Kidney epithelial cell (primary cell): ENCODE results near the gene PPP2R5A. TPM values are rescaled to one million over a fixed set of nuclear protein-coding genes. Genes with fewer than 3 reads are reported as not detected.

Experiments used
- DNase-seq: peaks from one replicate; pipeline ENCODE4 v3.0.0-alpha.2; 2010; ENCODE audit warnings: low read depth
- H3K27me3 ChIP-seq: 2 replicates; pipeline ENCODE4 v1.6.0; 2011; ENCODE audit warnings: low read length; ENCODE audit not compliant: control insufficient read depth, insufficient read depth
- H3K36me3 ChIP-seq: 2 replicates; pipeline ENCODE4 v1.5.1; 2011; ENCODE audit warnings: low read length; ENCODE audit not compliant: control insufficient read depth, insufficient read depth
- H3K4me3 ChIP-seq: 2 replicates; pipeline ENCODE4 v1.5.1; 2011; ENCODE audit warnings: low read depth, mild to moderate bottlenecking, control low read depth, low read length
- CTCF ChIP-seq: IDR thresholded peaks from 2 replicates; pipeline ENCODE4 v1.5.1; 2011; ENCODE audit warnings: mild to moderate bottlenecking, moderate library complexity, low read length, control low read depth, inconsistent platforms; ENCODE audit not compliant: insufficient read depth, poor library complexity, severe bottlenecking
- total RNA-seq: library from RNA; depleted of rRNA; stranded (reverse); fragments of >200 nt; gene quantifications from 2 replicates; pipeline ENCODE4 v1.2.3, GENCODE V29; 2015

Gene PPP2R5A
- total RNA-seq, 1 donor from 2014 or later: 24.0 TPM

- DNase-seq: no peak
- H3K4me3 ChIP-seq: no peak overlapping the region
- H3K36me3 ChIP-seq: no peaks in the 10 kb centered on the region
- H3K27me3 ChIP-seq: no peaks in the 10 kb centered on the region
- no peak for TF ChIP-seq CTCF
Observed at GRCh38 chr1:212354464-212354863, 69.3 kb downstream of the PPP2R5A start.

GRCh38 chr1:212355230-212355969 is 70.2 kb downstream of the PPP2R5A start:
- no peaks in the 10 kb centered on the region for H3K36me3 ChIP-seq

GRCh38 chr1:212359794-212360479 is 74.7 kb downstream of the PPP2R5A start:
- H3K36me3 ChIP-seq: no peaks in the 10 kb centered on the region
- DNase-seq: no peak
- H3K4me3 ChIP-seq: no peak overlapping the region
- no peak for TF ChIP-seq CTCF
- H3K27me3 ChIP-seq: no peaks in the 10 kb centered on the region

More at GRCh38 chr1:212355230-212355969, 70.2 kb downstream of the PPP2R5A start:
- no peak for TF ChIP-seq CTCF
- no peak for DNase-seq
- Histone ChIP-seq H3K27me3 (no peaks in the 10 kb centered on the region), H3K4me3 (no peak overlapping the region)

- Histone ChIP-seq H3K27me3 (no peaks in the 10 kb centered on the region), H3K36me3 (no peaks in the 10 kb centered on the region)
- no peak for TF ChIP-seq CTCF
Observed at GRCh38 chr1:212364985-212365384, 79.8 kb downstream of the PPP2R5A start.

GRCh38 chr1:212366901-212367300 is 81.7 kb downstream of the PPP2R5A start:
- no peaks in the 10 kb centered on the region for H3K27me3 ChIP-seq
- DNase-seq: no peak
- TF ChIP-seq CTCF: no peak
- H3K36me3 ChIP-seq: no peaks in the 10 kb centered on the region
- no peak overlapping the region for H3K4me3 ChIP-seq

More at GRCh38 chr1:212364985-212365384, 79.8 kb downstream of the PPP2R5A start:
- DNase-seq: no peak
- H3K4me3 ChIP-seq: no peak overlapping the region
